MCF 10A (cell line): ENCODE results near the gene XPNPEP1. TPM values are rescaled to one million over a fixed set of nuclear protein-coding genes. Genes with fewer than 3 reads are reported as not detected.

Source experiments
- BruUV-seq: library from RNA; stranded (reverse); fragments of 400-500 nt; replicated peaks from 2 replicates; lab custom pipeline; 2021; lab: Mats Ljungman, UMichigan
- CTCF ChIA-PET: fragments of 300-600 bp; sonication (Branson Sonifier 250); formaldehyde crosslinking; extraction: SDS; loops from one replicate; lab custom pipeline; 2021; ENCODE audit warnings: antibody characterized with exemption, inconsistent platforms; lab: Yijun Ruan, JAX
- POLR2A ChIA-PET: fragments of 300-600, 350-650 bp; sonication (Branson Sonifier 250); formaldehyde crosslinking; extraction: SDS; loops from one replicate; lab custom pipeline; 2020; ENCODE audit warnings: antibody characterized with exemption, inconsistent platforms; lab: Yijun Ruan, JAX
- DNase-seq: peaks from one replicate; pipeline ENCODE4 v3.0.0-alpha.2; 2018; ENCODE audit not compliant: unreplicated experiment
- H3K27ac Mint-ChIP-seq: one replicate; pipeline ENCODE4 v1.8.0; 2022; ENCODE audit warnings: mild to moderate bottlenecking, low read depth, mixed read lengths; ENCODE audit not compliant: unreplicated experiment
- H3K27me3 Mint-ChIP-seq: one replicate; pipeline ENCODE4 v1.8.0; 2022; ENCODE audit warnings: mixed read lengths; ENCODE audit not compliant: insufficient read depth, unreplicated experiment
- H3K36me3 Mint-ChIP-seq: one replicate; pipeline ENCODE4 v1.8.0; 2022; ENCODE audit warnings: mild to moderate bottlenecking, moderate library complexity, mixed read lengths; ENCODE audit not compliant: insufficient read depth, unreplicated experiment
- H3K4me1 Mint-ChIP-seq: one replicate; pipeline ENCODE4 v1.8.0; 2022; ENCODE audit warnings: mixed read lengths; ENCODE audit not compliant: insufficient read depth, unreplicated experiment
- H3K4me3 Mint-ChIP-seq: one replicate; pipeline ENCODE4 v1.8.0; 2022; ENCODE audit warnings: mild to moderate bottlenecking, moderate library complexity, mixed read lengths; ENCODE audit not compliant: unreplicated experiment
- H3K9me3 Mint-ChIP-seq: one replicate; pipeline ENCODE4 v1.8.0; 2022; ENCODE audit warnings: mixed read lengths; ENCODE audit not compliant: unreplicated experiment
- CTCF ChIP-seq: fragments of 200-600 bp; IDR thresholded peaks from one replicate; pipeline ENCODE4 v1.8.0; 2022; ENCODE audit warnings: antibody characterized with exemption, mild to moderate bottlenecking; ENCODE audit not compliant: unreplicated experiment
- intact Hi-C: fragments of 100-400 bp; cut with micrococcal nuclease; formaldehyde crosslinking; loops from 2 replicates; pipeline ENCODE4 v1.14.1; 2022
- total RNA-seq: library from RNA; stranded (reverse); gene quantifications from 2 replicates; pipeline ENCODE4 v1.2.3, GENCODE V29; 2022

The XPNPEP1 gene
- total RNA-seq, 1 experiment from 2014 or later, result 52.1 TPM

DNA sequence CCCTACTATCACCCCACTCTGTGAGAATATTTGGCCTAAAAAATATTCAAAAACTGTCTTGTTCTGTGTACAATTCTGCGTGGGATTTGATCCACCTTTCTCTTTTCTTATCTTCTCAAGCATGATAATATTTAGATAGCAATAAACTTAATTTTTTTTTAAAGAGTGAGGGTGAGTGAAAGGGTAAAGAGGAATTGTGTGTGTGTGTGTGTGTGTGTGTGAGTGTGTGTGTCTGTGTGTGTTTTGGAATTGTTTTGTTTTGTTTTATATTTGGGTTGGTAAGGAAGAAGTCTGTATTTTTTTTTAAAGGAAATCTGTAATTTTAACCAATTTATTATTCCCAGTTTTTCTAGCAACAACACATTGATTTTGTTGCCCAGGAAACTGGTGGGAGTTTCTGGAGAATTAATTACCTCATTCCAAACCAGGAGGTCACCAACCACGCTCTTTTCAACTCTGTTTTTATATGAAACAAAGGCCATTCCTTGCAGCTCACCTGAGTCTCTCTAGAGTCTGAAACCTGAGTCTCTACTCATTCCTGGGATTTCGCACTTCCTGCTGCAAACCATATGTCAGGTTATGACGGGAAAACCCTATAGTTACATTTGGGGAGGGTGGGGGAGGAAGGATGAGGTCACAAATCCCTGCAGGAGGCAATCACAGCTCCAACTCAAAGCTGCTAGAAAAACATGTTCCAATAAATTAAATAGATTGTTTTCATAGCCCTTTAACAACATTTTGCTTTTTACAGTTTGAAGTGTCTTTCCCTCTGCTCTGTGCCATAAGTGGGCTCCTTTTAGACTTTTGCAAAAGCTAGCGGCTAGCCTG is 38.1 kb upstream of the XPNPEP1 start:
- H3K4me3 Mint-ChIP-seq, result no peak overlapping the region
- H3K27ac Mint-ChIP-seq, result peak overlapping the region; percentile 44
- ChIA-PET CTCF (no interaction called here), POLR2A (no interaction called here)
- H3K27me3 Mint-ChIP-seq, result no peaks in the 10 kb centered on the region
- no peak for TF ChIP-seq CTCF
- BruUV-seq, result no TSS peak
- intact Hi-C loops, result no loop called here
- no peaks in the 10 kb centered on the region for H3K9me3 Mint-ChIP-seq
- H3K4me1 Mint-ChIP-seq, result peaks cover 16% of the 10 kb centered on the region
- H3K36me3 Mint-ChIP-seq, result no peaks in the 10 kb centered on the region
- DNase-seq, result peak; percentile 39

- Mint-ChIP-seq H3K27ac (peak overlapping the region; percentile 44), H3K36me3 (no peaks in the 10 kb centered on the region), H3K4me1 (peaks cover 16% of the 10 kb centered on the region), H3K4me3 (no peak overlapping the region), H3K27me3 (no peaks in the 10 kb centered on the region), H3K9me3 (no peaks in the 10 kb centered on the region)
- no peak for TF ChIP-seq CTCF
- ChIA-PET CTCF (no interaction called here), POLR2A (no interaction called here)
- no TSS peak for BruUV-seq
- DNase-seq, result no peak
- intact Hi-C loops, result no loop called here
Measured at GRCh38 chr10:109960682-109961081, 37.4 kb upstream of the XPNPEP1 start.

GRCh38 chr10:109959259-109960145 is 36.2 kb upstream of the XPNPEP1 start:
- no peak for DNase-seq
- no peak for TF ChIP-seq CTCF
- H3K4me1 Mint-ChIP-seq, result peaks cover 16% of the 10 kb centered on the region
- no peak overlapping the region for H3K4me3 Mint-ChIP-seq
- ChIA-PET CTCF (interaction anchor here (0.6 kb wide), 1 partner anchor 119 kb away, joined by 3 read pairs; no protein-coding TSS in a partner anchor), POLR2A (no interaction called here)
- H3K9me3 Mint-ChIP-seq, result no peaks in the 10 kb centered on the region
- intact Hi-C loops, result loop anchor here (10.0 kb wide), 1 partner anchor 75 kb away; no protein-coding TSS in a partner anchor
- no peak overlapping the region for H3K27ac Mint-ChIP-seq
- BruUV-seq, result no TSS peak
- no peaks in the 10 kb centered on the region for H3K36me3 Mint-ChIP-seq
- H3K27me3 Mint-ChIP-seq, result no peaks in the 10 kb centered on the region

GRCh38 chr10:109958059-109958458 is 34.7 kb upstream of the XPNPEP1 start:
- Mint-ChIP-seq H3K36me3 (no peaks in the 10 kb centered on the region), H3K27ac (no peak overlapping the region), H3K4me1 (peaks cover 29% of the 10 kb centered on the region), H3K9me3 (no peaks in the 10 kb centered on the region), H3K4me3 (no peak overlapping the region), H3K27me3 (no peaks in the 10 kb centered on the region)
- intact Hi-C loops, result loop anchor here (10.0 kb wide), 1 partner anchor 73 kb away; no protein-coding TSS in a partner anchor
- ChIA-PET POLR2A (interaction anchor here (1.2 to 1.5 kb wide), 2 partner anchors 9 to 48 kb away, joined by 3 to 5 read pairs; no protein-coding TSS in a partner anchor), CTCF (interaction anchor here (0.8 to 1.9 kb wide), 4 partner anchors 12 to 56 kb away, joined by 3 to 8 read pairs (median 4); no protein-coding TSS in a partner anchor)
- no TSS peak for BruUV-seq
- TF ChIP-seq CTCF, result no peak
- no peak for DNase-seq
